Stimulated activated CD4-positive, alpha-beta T cell treated with anti-CD3 and anti-CD28 coated beads, Interleukin-2, amount 100 ng/mL, for 4 hours (primary cell): ENCODE measurements around the gene GPRC6A.

ENCODE experiments used
- DNase-seq: peaks from one replicate; pipeline ENCODE4 v3.0.0-alpha.2; 2020; ENCODE audit warnings: low read depth

The GPRC6A gene

GRCh38 chr6:116783852-116784251 is 45.0 kb downstream of the GPRC6A start:
- no peak for DNase-seq

GRCh38 chr6:116779573-116780164 is 49.2 kb downstream of the GPRC6A start:
- DNase-seq, result no peak

GRCh38 chr6:116773886-116774285 is 55.0 kb downstream of the GPRC6A start:
- DNase-seq, result no peak

DNA sequence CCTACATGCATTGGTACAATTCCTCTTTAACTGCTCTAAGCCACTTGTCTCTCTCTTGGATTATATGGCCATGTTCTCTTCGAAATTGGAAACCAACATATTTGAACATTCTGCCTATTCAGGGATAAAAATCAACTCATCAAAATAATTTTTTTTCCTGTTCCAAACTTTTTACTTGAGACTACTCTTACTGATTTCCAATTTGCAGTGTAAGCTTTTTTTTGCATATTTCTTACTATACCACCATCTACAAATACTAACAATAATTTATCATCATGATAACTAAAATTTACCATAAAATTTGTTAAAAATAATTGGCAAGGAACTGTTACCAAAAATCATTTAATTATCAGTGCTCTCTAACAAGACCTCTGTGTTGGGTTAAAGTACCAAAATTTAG is 56.4 kb downstream of the GPRC6A start:
- no peak for DNase-seq

DNA sequence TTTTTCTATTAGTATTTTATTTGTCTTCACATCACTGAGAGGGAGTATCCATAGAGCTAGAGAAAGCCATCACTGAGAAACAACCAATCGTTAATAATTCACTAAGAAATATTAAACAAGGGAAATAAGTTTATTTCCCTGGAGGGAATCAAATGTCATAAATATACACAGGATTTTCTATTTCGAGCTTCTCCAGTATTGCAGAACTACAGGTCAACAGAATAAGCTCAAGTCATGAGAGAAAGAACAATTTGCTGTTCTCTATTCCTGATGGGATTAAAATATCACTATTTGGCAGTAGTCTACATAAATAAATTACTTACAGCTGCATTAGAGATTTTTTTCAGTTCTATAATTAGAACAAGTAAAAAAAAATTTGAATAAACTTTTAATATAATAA is 61.2 kb downstream of the GPRC6A start:
- no peak for DNase-seq

GRCh38 chr6:116766506-116767176 is 62.2 kb downstream of the GPRC6A start:
- no peak for DNase-seq

DNA sequence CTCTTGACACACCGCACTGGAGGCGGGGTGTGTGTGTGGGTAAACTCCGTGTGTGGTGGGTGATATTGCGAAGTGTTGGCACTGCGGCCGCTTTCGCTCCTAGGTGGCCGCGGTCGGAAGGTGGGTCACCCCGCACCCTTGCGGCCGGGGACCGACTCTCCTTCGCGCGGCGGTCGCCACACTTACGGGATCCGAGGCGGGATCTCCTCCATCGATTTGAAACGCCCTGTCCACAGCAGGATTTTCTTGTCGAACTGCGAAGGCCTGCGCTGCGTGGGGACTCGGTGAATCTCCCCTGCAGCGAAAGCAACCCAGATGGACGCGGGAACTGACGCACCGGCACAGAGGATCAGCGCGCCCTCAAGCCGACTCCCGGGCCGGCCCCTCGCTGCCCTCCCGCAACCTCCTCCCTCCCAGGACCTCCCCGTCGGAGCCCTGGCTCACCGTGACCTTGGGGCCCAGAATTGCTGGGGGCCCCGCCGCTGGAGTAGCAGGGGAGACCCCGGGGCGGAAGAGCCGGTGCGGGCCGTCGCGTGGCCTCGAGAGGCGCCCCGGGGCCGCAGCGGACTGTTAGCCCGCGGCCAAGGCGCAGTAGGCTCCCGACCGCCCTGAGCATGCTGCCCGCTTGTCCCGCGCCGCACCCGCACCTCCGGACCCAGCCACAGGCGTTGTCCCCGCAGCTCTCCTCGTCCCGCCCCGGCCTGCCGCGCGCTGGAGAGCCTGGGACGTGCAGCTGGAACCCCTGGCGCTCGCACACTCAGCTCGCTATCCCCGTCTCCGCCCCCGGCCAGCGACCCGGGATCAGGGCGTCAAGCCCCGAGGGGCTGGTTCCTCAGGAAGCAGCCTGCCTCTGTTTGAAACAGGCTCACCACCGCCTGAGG is 63.7 kb downstream of the GPRC6A start, which contains the start of gene FAM162B:
FAM162B (minus strand) TSS at position 759 of the 881 bp plus-strand sequence; CDS start at position 616, 143 bp downstream.
- DNase-seq, result no peak

GRCh38 chr6:116764629-116764960 is 64.3 kb downstream of the GPRC6A start:
- no peak for DNase-seq

- no peak for DNase-seq
These were observed 64.8 kb downstream of the GPRC6A start for GRCh38 chr6:116763906-116764628.

DNA sequence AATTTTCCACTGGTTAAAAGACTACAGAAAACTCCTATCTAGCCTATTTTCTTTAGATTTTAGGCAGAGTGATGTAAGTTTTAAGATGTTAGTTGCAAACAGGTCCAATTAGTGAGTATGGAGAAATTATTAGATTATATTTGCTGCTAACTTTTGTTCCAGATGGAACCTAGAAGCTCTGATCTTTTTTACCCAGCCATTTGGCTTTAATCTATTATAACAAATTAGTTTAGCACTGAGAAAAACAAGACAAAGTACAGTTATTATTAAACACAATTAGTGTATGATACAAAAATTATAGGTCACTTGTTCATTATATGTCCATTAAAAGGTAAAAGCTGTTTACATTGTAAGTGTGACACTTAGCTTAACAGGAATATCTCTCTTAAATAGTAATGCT is 65.8 kb downstream of the GPRC6A start:
- DNase-seq, result no peak

GRCh38 chr6:116762235-116762634 is 66.6 kb downstream of the GPRC6A start:
- DNase-seq, result no peak

- DNase-seq, result no peak
These were observed 67.1 kb downstream of the GPRC6A start for GRCh38 chr6:116761779-116762178.

- no peak for DNase-seq
These were observed 83.7 kb downstream of the GPRC6A start for GRCh38 chr6:116745176-116745575.
